ENCODE measurements around the gene PDE4DIP.
"Not testable (repeated sequence)": the region's sequence is repeated elsewhere in the genome, so short reads cannot be mapped to it uniquely, and the experiment has no call there.

Gene PDE4DIP

DNA sequence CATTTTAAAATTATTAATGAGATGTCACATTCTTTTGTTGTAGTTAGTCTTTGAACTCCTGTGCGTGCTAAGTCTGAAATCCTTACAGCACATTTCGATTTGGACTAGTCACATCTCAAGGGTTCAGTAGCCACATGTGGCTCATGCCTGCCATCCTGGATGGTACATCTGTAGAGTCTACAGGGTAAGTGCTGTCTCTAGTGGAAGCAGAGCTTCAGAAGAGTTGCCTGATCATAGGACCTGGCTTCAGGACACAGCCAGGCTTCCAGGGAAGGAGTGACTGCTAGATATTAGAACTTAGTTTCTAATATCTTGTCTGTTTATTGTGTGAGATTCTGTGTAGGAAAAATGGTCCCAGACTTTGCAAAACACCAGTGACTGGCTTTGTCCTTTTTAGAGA lies 72.0 kb downstream of the PDE4DIP start:
- H3K27ac ChIP-seq; DNase-seq (ENCODE audit: low read depth, low spot score): not testable (repeated sequence)

DNA sequence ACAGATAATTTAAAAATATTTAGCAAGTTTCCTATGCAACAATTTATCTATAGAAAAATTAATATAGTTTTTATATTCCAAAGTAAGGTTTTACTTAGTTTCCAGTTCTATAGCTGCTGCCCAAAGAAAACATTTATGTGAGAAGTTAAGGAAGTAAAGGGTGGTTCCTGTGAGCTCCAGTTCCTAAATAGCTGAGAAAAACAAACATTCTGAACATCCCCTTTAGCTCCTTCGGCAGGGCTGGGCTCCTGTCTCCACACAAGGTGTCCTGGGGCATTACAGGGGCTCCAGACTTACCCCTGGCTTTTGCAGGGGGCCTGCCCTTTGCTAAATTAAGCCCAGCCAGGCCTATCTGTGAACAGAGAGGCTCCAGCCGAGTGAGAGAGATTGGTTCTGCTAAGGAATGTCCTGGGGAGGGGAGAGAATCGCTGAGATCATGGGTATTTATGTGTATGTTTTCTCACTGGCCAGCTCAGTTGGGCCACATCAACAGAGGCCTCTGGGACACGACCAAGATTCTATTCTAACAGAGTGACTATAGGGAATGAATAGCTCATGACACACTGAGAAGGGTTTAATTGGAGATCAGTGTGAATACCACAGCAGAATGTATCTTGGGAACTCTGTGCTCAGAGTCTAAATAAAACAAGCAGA lies 72.6 kb downstream of the PDE4DIP start:
- not testable (repeated sequence) for DNase-seq (ENCODE audit: low read depth, low spot score); H3K27ac ChIP-seq

GRCh38 chr1:148918836-148919447 lies 74.7 kb downstream of the PDE4DIP start:
- not testable (repeated sequence) for DNase-seq (ENCODE audit: low read depth, low spot score); H3K27ac ChIP-seq

- not testable (repeated sequence) for DNase-seq (ENCODE audit: low read depth, low spot score); H3K27ac ChIP-seq
Observed at GRCh38 chr1:148921047-148921446, 76.8 kb downstream of the PDE4DIP start.

- DNase-seq (ENCODE audit: low read depth, low spot score); H3K27ac ChIP-seq: not testable (repeated sequence)
Observed at GRCh38 chr1:148923798-148924197, 79.6 kb downstream of the PDE4DIP start.

DNA sequence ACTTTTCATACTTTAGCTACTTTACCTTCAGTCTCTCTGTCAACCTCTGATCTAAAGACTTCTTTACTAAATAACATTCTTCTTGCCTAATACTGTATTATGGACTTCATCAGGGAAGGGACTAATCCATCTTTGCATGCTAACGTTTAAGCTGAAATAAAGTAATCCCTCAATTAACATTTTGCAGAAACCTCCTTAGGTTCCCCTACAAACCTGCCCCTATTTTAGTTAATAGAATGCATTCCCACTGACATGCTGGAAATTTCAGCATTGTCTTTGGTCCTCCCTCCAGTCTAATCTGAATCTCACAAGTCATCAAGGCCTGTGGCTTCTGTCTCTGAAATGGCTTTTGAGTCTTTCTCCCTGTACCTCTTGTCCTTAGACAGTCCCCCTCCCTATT lies 83.4 kb downstream of the PDE4DIP start:
- DNase-seq (ENCODE audit: low read depth, low spot score); H3K27ac ChIP-seq: not testable (repeated sequence)

- not testable (repeated sequence) for H3K27ac ChIP-seq; DNase-seq (ENCODE audit: low read depth, low spot score)
Observed at GRCh38 chr1:148929253-148929652, 85.0 kb downstream of the PDE4DIP start.

DNA sequence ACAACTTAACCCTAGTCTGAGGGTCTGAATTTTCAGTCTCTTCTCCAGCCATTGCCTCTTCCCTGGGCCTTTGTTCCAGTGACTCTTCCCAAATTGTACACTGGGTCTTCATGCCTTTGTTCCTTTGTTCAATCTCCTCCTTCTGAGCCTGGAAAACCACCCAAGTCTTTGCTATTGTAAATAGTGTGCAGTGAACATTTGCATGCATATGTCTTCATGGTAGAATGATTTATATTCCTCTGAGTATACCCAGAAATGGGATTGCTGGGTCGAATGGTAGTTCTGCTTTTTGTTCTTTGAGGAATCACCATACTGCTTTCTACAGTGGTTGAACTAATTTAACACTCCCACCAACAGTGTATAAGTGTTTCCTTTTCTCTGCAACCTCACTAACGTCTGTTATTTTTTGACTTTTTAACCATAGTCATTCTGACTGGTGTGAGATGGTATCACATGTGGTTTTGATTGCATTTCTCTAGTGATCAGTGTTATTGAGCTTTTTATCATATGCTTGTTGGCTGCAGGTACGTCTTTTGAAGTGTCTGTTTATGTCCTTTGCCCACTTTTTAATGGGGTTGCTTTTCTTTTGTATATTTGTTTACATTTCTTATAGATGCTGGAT lies 91.3 kb downstream of the PDE4DIP start:
- not testable (repeated sequence) for DNase-seq (ENCODE audit: low read depth, low spot score); H3K27ac ChIP-seq

GRCh38 chr1:148942906-148943305 lies 98.7 kb downstream of the PDE4DIP start:
- H3K27ac ChIP-seq; DNase-seq (ENCODE audit: low read depth, low spot score): not testable (repeated sequence)

- H3K27ac ChIP-seq, result not testable (repeated sequence)
Observed at GRCh38 chr1:148945130-148945529, 100.9 kb downstream of the PDE4DIP start.

GRCh38 chr1:148948768-148949167 lies 104.5 kb downstream of the PDE4DIP start:
- not testable (repeated sequence) for DNase-seq (ENCODE audit: low read depth, low spot score); H3K27ac ChIP-seq

More at GRCh38 chr1:148945130-148945529, 100.9 kb downstream of the PDE4DIP start:
- not testable (repeated sequence) for DNase-seq (ENCODE audit: low read depth, low spot score)

- DNase-seq (ENCODE audit: low read depth, low spot score), result peak; percentile 74
- peak overlapping the region; percentile 82 for H3K27ac ChIP-seq
Observed at GRCh38 chr1:148951336-148952227, 107.4 kb downstream of the PDE4DIP start.

DNA sequence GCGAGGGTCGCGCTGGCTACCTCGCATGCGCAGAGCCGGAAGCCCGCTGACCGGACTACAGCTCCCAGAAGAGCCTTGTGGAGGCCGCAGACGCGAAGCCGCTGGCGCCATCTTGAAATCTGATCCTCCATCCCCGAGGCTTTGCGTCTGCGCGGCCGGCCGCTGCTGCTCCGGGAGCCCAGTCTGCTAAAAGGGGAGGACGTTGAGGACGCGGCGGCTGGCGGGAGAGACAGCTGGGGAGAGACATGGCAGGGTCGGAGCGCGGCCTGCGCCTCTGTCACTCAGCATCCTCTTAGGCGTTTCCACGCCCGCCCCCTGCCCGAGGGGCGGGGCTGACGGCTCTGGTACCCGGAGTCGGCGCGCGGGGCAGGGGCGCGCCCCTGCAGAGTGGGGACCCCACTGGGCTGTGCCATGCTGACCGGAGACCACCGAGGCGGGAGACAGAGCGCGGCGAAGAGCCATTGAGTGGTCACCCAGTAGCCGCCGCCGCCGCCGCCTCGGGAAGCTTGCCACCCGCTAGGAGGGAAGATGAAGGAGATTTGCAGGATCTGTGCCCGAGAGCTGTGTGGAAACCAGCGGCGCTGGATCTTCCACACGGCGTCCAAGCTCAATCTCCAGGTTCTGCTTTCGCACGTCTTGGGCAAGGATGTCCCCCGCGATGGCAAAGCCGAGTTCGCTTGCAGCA lies 108.2 kb downstream of the PDE4DIP start:
- peak overlapping the region; percentile 82 for H3K27ac ChIP-seq
- not testable (repeated sequence) for DNase-seq (ENCODE audit: low read depth, low spot score)

- H3K27ac ChIP-seq; DNase-seq (ENCODE audit: low read depth, low spot score): not testable (repeated sequence)
Observed at GRCh38 chr1:148952938-148953616, 108.8 kb downstream of the PDE4DIP start.

GRCh38 chr1:148953730-148954129 lies 109.5 kb downstream of the PDE4DIP start:
- H3K27ac ChIP-seq, result not testable (repeated sequence)

GRCh38 chr1:148958343-148958742 lies 114.1 kb downstream of the PDE4DIP start:
- H3K27ac ChIP-seq; DNase-seq (ENCODE audit: low read depth, low spot score): not testable (repeated sequence)

More at GRCh38 chr1:148953730-148954129, 109.5 kb downstream of the PDE4DIP start:
- not testable (repeated sequence) for DNase-seq (ENCODE audit: low read depth, low spot score)

GRCh38 chr1:148960212-148961000 lies 116.2 kb downstream of the PDE4DIP start:
- not testable (repeated sequence) for H3K27ac ChIP-seq; DNase-seq (ENCODE audit: low read depth, low spot score)

DNA sequence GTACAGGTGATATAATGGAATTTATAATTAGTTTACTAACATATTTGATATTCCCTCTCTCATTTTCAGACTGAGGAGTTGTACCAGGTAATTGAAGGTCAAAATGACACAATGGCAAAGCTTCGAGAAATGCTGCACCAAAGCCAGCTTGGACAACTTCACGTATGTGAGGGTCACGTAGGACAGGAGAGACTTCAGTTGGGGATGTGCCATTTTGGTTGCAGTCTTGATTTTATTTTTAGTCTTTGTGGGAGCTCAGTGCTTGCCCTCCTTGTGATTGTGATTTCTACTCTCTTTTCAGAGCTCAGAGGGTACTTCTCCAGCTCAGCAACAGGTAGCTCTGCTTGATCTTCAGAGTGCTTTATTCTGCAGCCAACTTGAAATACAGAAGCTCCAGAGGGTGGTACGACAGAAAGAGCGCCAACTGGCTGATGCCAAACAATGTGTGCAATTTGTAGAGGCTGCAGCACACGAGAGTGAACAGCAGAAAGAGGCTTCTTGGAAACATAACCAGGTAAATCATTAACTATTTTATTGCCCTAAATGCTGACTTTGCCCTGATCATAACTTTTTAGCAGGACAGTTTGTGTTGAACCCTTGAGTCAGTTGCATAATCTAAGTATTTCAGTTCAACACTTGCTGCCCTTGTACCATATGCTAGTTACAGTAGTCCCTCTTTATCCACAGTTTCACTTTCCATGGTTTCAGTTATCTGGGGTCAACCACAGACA lies 118.1 kb downstream of the PDE4DIP start:
- not testable (repeated sequence) for H3K27ac ChIP-seq; DNase-seq (ENCODE audit: low read depth, low spot score)
